ENCODE measurements around the gene DAB2.
"Not testable (repeated sequence)": the region's sequence is repeated elsewhere in the genome, so short reads cannot be mapped to it uniquely, and the experiment has no call there.

Gene DAB2

GRCh38 chr5:39352170-39352569 is 72.6 kb downstream of the DAB2 start:
- DNase-seq (ENCODE audit: low read depth in 2 of 3, low spot score in 1 of 3) = no peak

- no peak for DNase-seq (ENCODE audit: low read depth in 2 of 3, low spot score in 1 of 3)
Observed at GRCh38 chr5:39349484-39349883, 75.3 kb downstream of the DAB2 start.

GRCh38 chr5:39342460-39342859 is 82.3 kb downstream of the DAB2 start:
- DNase-seq (ENCODE audit: low read depth in 2 of 3, low spot score in 1 of 3) = no peak

- DNase-seq (ENCODE audit: low read depth in 2 of 3, low spot score in 1 of 3) = no peak
Observed at GRCh38 chr5:39341896-39342295, 82.9 kb downstream of the DAB2 start.

- DNase-seq (ENCODE audit: low read depth in 2 of 3, low spot score in 1 of 3) = no peak
Observed at GRCh38 chr5:39340506-39340905, 84.3 kb downstream of the DAB2 start.

GRCh38 chr5:39337252-39337915 is 87.4 kb downstream of the DAB2 start:
- no peak for DNase-seq (ENCODE audit: low read depth in 2 of 3, low spot score in 1 of 3)

- not testable (repeated sequence) for DNase-seq (ENCODE audit: low read depth in 2 of 3, low spot score in 1 of 3)
Observed at GRCh38 chr5:39334296-39334695, 90.5 kb downstream of the DAB2 start.

- no peak for DNase-seq (ENCODE audit: low read depth in 2 of 3, low spot score in 1 of 3)
Observed at GRCh38 chr5:39333104-39333503, 91.7 kb downstream of the DAB2 start.

- DNase-seq (ENCODE audit: low read depth in 2 of 3, low spot score in 1 of 3) = no peak
Observed at GRCh38 chr5:39331861-39332381, 92.9 kb downstream of the DAB2 start.

- DNase-seq (ENCODE audit: low read depth in 2 of 3, low spot score in 1 of 3) = no peak
Observed at GRCh38 chr5:39328731-39329130, 96.0 kb downstream of the DAB2 start.

- DNase-seq (ENCODE audit: low read depth in 2 of 3, low spot score in 1 of 3) = no peak
Observed at GRCh38 chr5:39323542-39323941, 101.2 kb downstream of the DAB2 start.
